IMR-90 (cell line): ENCODE measurements around the gene RHBDD1. TPM values are rescaled to one million over a fixed set of nuclear protein-coding genes. Genes with fewer than 3 reads are reported as not detected.

Experiments used
- ATAC-seq: fragments of 200-7000 bp; cut with Tn5 transposase; 2 replicates; pipeline ENCODE4 v1.9.1; 2020; ENCODE audit warnings: low read depth, mild to moderate bottlenecking, moderate library complexity
- BruUV-seq: library from RNA; stranded (reverse); fragments of 400-500 nt; replicated peaks from 2 replicates; lab custom pipeline; 2021; lab: Mats Ljungman, UMichigan
- CTCF ChIA-PET: fragments of 300-600 bp; formaldehyde crosslinking; extraction: SDS; loops from one replicate; lab custom pipeline; 2021; ENCODE audit warnings: antibody characterized with exemption; lab: Yijun Ruan, JAX
- POLR2A ChIA-PET: fragments of 300-600 bp; sonication (Branson Sonifier 250); formaldehyde crosslinking; loops from one replicate; lab custom pipeline; 2022; ENCODE audit warnings: antibody characterized with exemption; ENCODE audit not compliant: unreplicated experiment; lab: Charles Lee
- DNase-seq: peaks from one replicate; pipeline ENCODE4 v3.0.0; 2013
- H2AFZ ChIP-seq: replicated peaks from 2 replicates; pipeline ENCODE3; 2013; ENCODE audit warnings: low read length, mild to moderate bottlenecking; ENCODE audit not compliant: poor library complexity
- H2AK5ac ChIP-seq: 2 replicates; pipeline ENCODE4 v1.6.1; 2013; ENCODE audit warnings: low read depth, low read length, inconsistent platforms
- H2AK9ac ChIP-seq: replicated peaks from 2 replicates; pipeline ENCODE3; 2013; ENCODE audit warnings: mild to moderate bottlenecking, low read depth, low read length, moderate library complexity; ENCODE audit not compliant: poor library complexity
- H2BK120ac ChIP-seq: 2 replicates; pipeline ENCODE4 v1.6.1; 2013; ENCODE audit warnings: low read depth, low read length, inconsistent platforms
- H2BK15ac ChIP-seq: 3 replicates; pipeline ENCODE4 v1.6.1; 2013; ENCODE audit warnings: low read depth, low read length, inconsistent platforms
- H2BK20ac ChIP-seq: 2 replicates; pipeline ENCODE4 v1.6.1; 2013; ENCODE audit warnings: low read depth, mild to moderate bottlenecking, inconsistent platforms, low read length, moderate library complexity
- H2BK5ac ChIP-seq: 2 replicates; pipeline ENCODE4 v1.6.1; 2013; ENCODE audit warnings: mild to moderate bottlenecking, low read depth, low read length, inconsistent platforms; ENCODE audit not compliant: poor library complexity, severe bottlenecking
- H3K14ac ChIP-seq: replicated peaks from 2 replicates; pipeline ENCODE4 v1.6.1; 2013; ENCODE audit warnings: low read depth, low read length, inconsistent platforms
- H3K18ac ChIP-seq: 2 replicates; pipeline ENCODE4 v1.6.1; 2013; ENCODE audit warnings: low read depth, low read length, control low read depth
- H3K23ac ChIP-seq: 2 replicates; pipeline ENCODE4 v1.6.1; 2013; ENCODE audit warnings: low read depth, low read length, inconsistent platforms
- H3K27ac ChIP-seq: 2 replicates; pipeline ENCODE4 v1.5.1; 2013; ENCODE audit warnings: mild to moderate bottlenecking, control low read depth, low read length; ENCODE audit not compliant: insufficient read depth
- H3K27me3 ChIP-seq: 2 replicates; pipeline ENCODE4 v1.6.1; 2013; ENCODE audit warnings: low read length; ENCODE audit not compliant: control insufficient read depth, insufficient read depth
- H3K36me3 ChIP-seq: 2 replicates; pipeline ENCODE4 v1.6.1; 2013; ENCODE audit warnings: low read length, mixed read lengths; ENCODE audit not compliant: control insufficient read depth, insufficient read depth
- H3K4ac ChIP-seq: 2 replicates; pipeline ENCODE4 v1.6.1; 2013; ENCODE audit warnings: low read depth, low read length, inconsistent platforms
- H3K4me1 ChIP-seq: 2 replicates; pipeline ENCODE4 v1.6.1; 2013; ENCODE audit warnings: low read length, mixed read lengths; ENCODE audit not compliant: control insufficient read depth, insufficient read depth
- H3K4me2 ChIP-seq: 2 replicates; pipeline ENCODE4 v1.6.1; 2013; ENCODE audit warnings: low read depth, mild to moderate bottlenecking, control low read depth, low read length, moderate library complexity
- H3K4me3 ChIP-seq: 2 replicates; pipeline ENCODE4 v1.5.1; 2013; ENCODE audit warnings: low read depth, mild to moderate bottlenecking, control low read depth, low read length, moderate library complexity; ENCODE audit not compliant: insufficient read depth
- H3K56ac ChIP-seq: 2 replicates; pipeline ENCODE4 v1.6.1; 2013; ENCODE audit warnings: low read length, inconsistent platforms; ENCODE audit not compliant: insufficient read depth; ENCODE audit errors: extremely low read depth
- H3K79me1 ChIP-seq, 2 experiments: 2 replicates each; pipeline ENCODE4 v1.6.1; 2013; ENCODE audit warnings: low read length in 2 of 2, inconsistent platforms in 1 of 2, low read depth in 1 of 2
- H3K9ac ChIP-seq: 2 replicates; pipeline ENCODE4 v1.6.1; 2013; ENCODE audit warnings: low read depth, low read length, control low read depth
- H3K9me1 ChIP-seq: 2 replicates; pipeline ENCODE4 v1.6.1; 2013; ENCODE audit warnings: low read length, inconsistent platforms; ENCODE audit not compliant: insufficient read depth
- H3K9me3 ChIP-seq: 2 replicates; pipeline ENCODE4 v1.6.1; 2013; ENCODE audit warnings: low read length; ENCODE audit not compliant: control insufficient read depth, insufficient read depth
- H4K20me1 ChIP-seq: 2 replicates; pipeline ENCODE4 v1.6.1; 2013; ENCODE audit warnings: low read length, inconsistent platforms; ENCODE audit not compliant: insufficient read depth
- H4K5ac ChIP-seq: 2 replicates; pipeline ENCODE4 v1.6.1; 2013; ENCODE audit warnings: mild to moderate bottlenecking, low read depth, low read length, control low read depth
- H4K8ac ChIP-seq, 2 experiments: 2 replicates each; pipeline ENCODE4 v1.6.1; 2013; ENCODE audit warnings: low read depth in 2 of 2, low read length in 2 of 2, control low read depth in 1 of 2, inconsistent platforms in 1 of 2
- H4K91ac ChIP-seq: 2 replicates; pipeline ENCODE4 v1.6.1; 2013; ENCODE audit warnings: low read depth, low read length, inconsistent platforms; ENCODE audit not compliant: insufficient read depth
- CEBPB ChIP-seq: IDR thresholded peaks from 2 replicates; pipeline ENCODE4 v1.6.1; 2012; ENCODE audit warnings: low read depth, low read length, improper control_type of control experiment
- RCOR1 ChIP-seq: IDR thresholded peaks from 2 replicates; pipeline ENCODE4 v1.6.1; 2012; ENCODE audit warnings: mild to moderate bottlenecking, low read length, improper control_type of control experiment; ENCODE audit not compliant: insufficient replicate concordance
- WGBS, 2 experiments: methylation state at CpG; one replicate each; pipeline versions ENCODE4 v1.1.5 to v1.1.7; 2013; ENCODE audit warnings: missing lambda C conversion rate in 2 of 2; ENCODE audit not compliant: insufficient read length in 1 of 2; ENCODE audit errors: extremely low coverage in 2 of 2; 5-methylcytosine and 5-hydroxymethylcytosine counted together
- dilution Hi-C: fragments of 300-500 bp; cut with HindIII; formaldehyde crosslinking; loops from one replicate; pipeline ENCODE4 v1.14.3; 2018; ENCODE audit warnings: low sequenced_read_pairs; ENCODE audit not compliant: unreplicated experiment
- in situ Hi-C: fragments of 300-500 bp; cut with MboI; formaldehyde crosslinking; loops from 3 replicates; pipeline ENCODE4 v1.14.3; 2019; ENCODE audit warnings: low sequenced_read_pairs, inconsistent platforms, mixed read lengths
- intact Hi-C: fragments of 100-400 bp; cut with micrococcal nuclease; formaldehyde crosslinking; loops from 2 replicates; pipeline ENCODE4 v1.10.0; 2022
- polyA plus RNA-seq, 3 experiments: library from polyadenylated mRNA; depleted of rRNA; stranded (reverse); fragments of >200 nt; gene quantifications; 2 replicates each; pipeline ENCODE4 v1.2.3, GENCODE V29; 2012; ENCODE audit warnings: low replicate concordance in 1 of 3
- total RNA-seq: library from RNA; depleted of rRNA; stranded (reverse); fragments of >200 nt; gene quantifications from 2 replicates; pipeline ENCODE4 v1.2.3, GENCODE V29; 2012
- TF ChIP-seq, protein P1 (sequence below): fragments of 150-350 bp; IDR thresholded peaks from 2 replicates; pipeline ENCODE4 v1.6.1; 2017; ENCODE audit warnings: mild to moderate bottlenecking, antibody characterized with exemption, low read length, low read depth

RHBDD1 gene
- total and polyA plus RNA-seq, 2 of the 4 experiments (the other 2 are of a cell fraction): 9.7 to 14.0 TPM

DNA sequence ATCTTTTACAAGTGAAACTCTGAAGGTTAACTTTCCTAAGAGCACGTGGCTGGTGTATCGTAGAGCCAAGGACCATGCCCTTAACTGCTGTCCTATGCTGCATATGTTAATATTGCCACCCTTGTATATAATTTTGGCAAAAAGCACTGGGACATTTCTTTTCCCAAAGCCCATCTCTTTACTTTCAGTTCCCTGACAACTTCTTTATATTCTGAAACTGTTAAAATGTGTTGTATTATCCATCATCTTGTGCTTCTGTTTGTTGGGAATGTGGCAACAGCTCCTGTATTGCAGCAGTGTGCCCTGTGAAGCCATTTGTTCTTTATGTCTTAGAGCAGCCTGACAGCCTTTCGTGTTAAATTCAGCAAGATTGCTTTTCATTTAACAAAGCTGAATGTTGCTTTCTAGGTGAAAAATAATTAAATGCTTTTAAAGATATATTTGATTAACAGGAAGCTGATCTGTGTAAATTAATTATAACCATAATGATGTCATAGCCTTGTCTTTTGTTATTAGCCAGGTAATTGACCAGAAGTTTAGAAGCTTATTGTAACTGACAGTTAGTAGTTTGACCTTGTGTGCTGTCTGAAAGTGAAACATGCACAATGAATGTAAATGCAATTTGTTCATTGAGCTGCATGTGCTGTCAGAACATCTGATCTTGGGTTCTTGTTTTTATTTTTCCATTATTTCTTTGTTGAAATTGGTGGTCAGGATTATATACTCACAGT is 9.7 kb downstream of the RHBDD1 start:
- Histone ChIP-seq H3K14ac (no peak overlapping the region), H2BK120ac (no peak overlapping the region), H3K4me2 (no peak overlapping the region), H3K9me1 (no peaks in the 10 kb centered on the region; the same call in 1 of the 2 replicates), H3K23ac (no peak overlapping the region), H3K9ac (no peak overlapping the region), H3K9me3 (no peaks in the 10 kb centered on the region), H2BK20ac (no peak overlapping the region), H4K5ac (no peak overlapping the region), H3K4ac (no peak overlapping the region), H3K27me3 (no peaks in the 10 kb centered on the region), H3K18ac (no peak overlapping the region), H2AK9ac (no peak overlapping the region), H2AK5ac (no peak overlapping the region), H3K79me1 (peaks cover 20 to 30% of the 10 kb centered on the region in 2 experiments), H3K27ac (no peak overlapping the region), H4K91ac (no peak overlapping the region), H2BK15ac (no peak overlapping the region), H4K8ac (no peak overlapping the region), H3K4me1 (no peaks in the 10 kb centered on the region), H3K4me3 (no peak overlapping the region), H2BK5ac (no peak overlapping the region), H3K36me3 (no peaks in the 10 kb centered on the region), H3K56ac (no peak overlapping the region), H2AFZ (no peak overlapping the region), H4K20me1 (peaks cover 3% of the 10 kb centered on the region; the same call in 1 of the 2 replicates)
- no peak for DNase-seq
- BruUV-seq: no TSS peak
- dilution Hi-C loops (no loop called here), intact Hi-C loops (no loop called here), in situ Hi-C loops (no loop called here)
- CTCF ChIA-PET: no interaction called here
- WGBS, 2 experiments: no CpG with 5 or more reads among the region's 3 CpGs
- POLR2A ChIA-PET: no interaction called here
- no peak for ATAC-seq
- TF ChIP-seq RCOR1 (no peak), CEBPB (no peak)
- TF ChIP-seq, protein P1, sequence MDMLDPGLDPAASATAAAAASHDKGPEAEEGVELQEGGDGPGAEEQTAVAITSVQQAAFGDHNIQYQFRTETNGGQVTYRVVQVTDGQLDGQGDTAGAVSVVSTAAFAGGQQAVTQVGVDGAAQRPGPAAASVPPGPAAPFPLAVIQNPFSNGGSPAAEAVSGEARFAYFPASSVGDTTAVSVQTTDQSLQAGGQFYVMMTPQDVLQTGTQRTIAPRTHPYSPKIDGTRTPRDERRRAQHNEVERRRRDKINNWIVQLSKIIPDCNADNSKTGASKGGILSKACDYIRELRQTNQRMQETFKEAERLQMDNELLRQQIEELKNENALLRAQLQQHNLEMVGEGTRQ: no peak
